ENCODE measurements around the gene SLC6A18. TPM values are rescaled to one million over a fixed set of nuclear protein-coding genes. Genes with fewer than 3 reads are reported as not detected.
A peak's percentile ranks its signal among the peaks of the same experiment; 100 is the strongest.

SLC6A18 gene
- total RNA-seq, 1 experiment from 2014 or later, result not detected

DNA sequence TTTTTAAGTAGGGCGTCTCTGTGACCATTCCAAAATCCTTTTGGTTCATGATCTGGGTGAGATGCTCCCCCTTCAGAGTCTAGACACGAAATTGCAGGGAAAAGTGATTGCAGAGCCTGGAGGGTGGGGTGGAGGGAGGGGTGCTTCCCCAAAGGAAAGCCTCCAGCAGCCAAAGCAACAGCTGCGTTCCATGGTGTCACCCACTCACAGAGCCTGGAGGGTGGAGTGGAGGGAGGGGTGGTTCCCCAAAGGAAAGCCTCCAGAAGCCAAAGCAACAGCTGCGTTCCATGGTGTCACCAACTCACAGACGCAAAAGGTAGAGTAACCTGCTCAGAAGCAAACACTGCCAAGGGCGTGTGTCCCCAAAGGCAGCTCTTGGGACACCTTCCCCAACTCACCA, 22.6 kb downstream of the SLC6A18 start:
- intact Hi-C loops (cut with micrococcal nuclease; ENCODE audit: unreplicated experiment), result loop anchor here (10.0 kb wide), 1 partner anchor 83 kb away; no protein-coding TSS in a partner anchor
- Histone ChIP-seq H3K27ac (ENCODE audit: low read length) (no peak overlapping the region), H3K4me1 (ENCODE audit: control insufficient read depth, insufficient read depth, low read length) (no peaks in the 10 kb centered on the region), H3K27me3 (ENCODE audit: control insufficient read depth, insufficient read depth, low read length) (no peaks in the 10 kb centered on the region; the same call in 1 of the 2 replicates), H3K4me3 (ENCODE audit: low read depth in 2 of 2, low read length in 2 of 2) (no peak overlapping the region), H3K36me3 (ENCODE audit: control insufficient read depth, insufficient read depth, low read length) (no peaks in the 10 kb centered on the region), H3K9me3 (ENCODE audit: control insufficient read depth, insufficient read depth, low read depth, low read length) (no peaks in the 10 kb centered on the region)
- ATAC-seq (no peak), DNase-seq (ENCODE audit: low read depth, low spot score) (no peak)
- ChIA-PET POLR2A (no interaction called here), CTCF (interaction anchor here (0.6 kb wide), 1 partner anchor 38 kb away, joined by 3 read pairs; no protein-coding TSS in a partner anchor)
- no TSS peak for BruUV-seq (replicated peaks)
- TF ChIP-seq, protein P1, sequence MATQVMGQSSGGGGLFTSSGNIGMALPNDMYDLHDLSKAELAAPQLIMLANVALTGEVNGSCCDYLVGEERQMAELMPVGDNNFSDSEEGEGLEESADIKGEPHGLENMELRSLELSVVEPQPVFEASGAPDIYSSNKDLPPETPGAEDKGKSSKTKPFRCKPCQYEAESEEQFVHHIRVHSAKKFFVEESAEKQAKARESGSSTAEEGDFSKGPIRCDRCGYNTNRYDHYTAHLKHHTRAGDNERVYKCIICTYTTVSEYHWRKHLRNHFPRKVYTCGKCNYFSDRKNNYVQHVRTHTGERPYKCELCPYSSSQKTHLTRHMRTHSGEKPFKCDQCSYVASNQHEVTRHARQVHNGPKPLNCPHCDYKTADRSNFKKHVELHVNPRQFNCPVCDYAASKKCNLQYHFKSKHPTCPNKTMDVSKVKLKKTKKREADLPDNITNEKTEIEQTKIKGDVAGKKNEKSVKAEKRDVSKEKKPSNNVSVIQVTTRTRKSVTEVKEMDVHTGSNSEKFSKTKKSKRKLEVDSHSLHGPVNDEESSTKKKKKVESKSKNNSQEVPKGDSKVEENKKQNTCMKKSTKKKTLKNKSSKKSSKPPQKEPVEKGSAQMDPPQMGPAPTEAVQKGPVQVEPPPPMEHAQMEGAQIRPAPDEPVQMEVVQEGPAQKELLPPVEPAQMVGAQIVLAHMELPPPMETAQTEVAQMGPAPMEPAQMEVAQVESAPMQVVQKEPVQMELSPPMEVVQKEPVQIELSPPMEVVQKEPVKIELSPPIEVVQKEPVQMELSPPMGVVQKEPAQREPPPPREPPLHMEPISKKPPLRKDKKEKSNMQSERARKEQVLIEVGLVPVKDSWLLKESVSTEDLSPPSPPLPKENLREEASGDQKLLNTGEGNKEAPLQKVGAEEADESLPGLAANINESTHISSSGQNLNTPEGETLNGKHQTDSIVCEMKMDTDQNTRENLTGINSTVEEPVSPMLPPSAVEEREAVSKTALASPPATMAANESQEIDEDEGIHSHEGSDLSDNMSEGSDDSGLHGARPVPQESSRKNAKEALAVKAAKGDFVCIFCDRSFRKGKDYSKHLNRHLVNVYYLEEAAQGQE (IDR thresholded peaks at IDR 0.05; ENCODE audit: insufficient read depth in 1 of 2, low read depth in 2 of 2, low read length in 1 of 2), result 0 out of 4 replicates have a peak, but pooled peaks of 1 of the 2 experiments have one; percentile 20
- no peak for TF ChIP-seq POLR2AphosphoS5 (IDR thresholded peaks at IDR 0.05; ENCODE audit: low read depth, low read length)
- in situ Hi-C loops (cut with HindIII; ENCODE audit: low pct_unique_long_range_greater_than_20kb, low sequenced_read_pairs), result no loop called here

DNA sequence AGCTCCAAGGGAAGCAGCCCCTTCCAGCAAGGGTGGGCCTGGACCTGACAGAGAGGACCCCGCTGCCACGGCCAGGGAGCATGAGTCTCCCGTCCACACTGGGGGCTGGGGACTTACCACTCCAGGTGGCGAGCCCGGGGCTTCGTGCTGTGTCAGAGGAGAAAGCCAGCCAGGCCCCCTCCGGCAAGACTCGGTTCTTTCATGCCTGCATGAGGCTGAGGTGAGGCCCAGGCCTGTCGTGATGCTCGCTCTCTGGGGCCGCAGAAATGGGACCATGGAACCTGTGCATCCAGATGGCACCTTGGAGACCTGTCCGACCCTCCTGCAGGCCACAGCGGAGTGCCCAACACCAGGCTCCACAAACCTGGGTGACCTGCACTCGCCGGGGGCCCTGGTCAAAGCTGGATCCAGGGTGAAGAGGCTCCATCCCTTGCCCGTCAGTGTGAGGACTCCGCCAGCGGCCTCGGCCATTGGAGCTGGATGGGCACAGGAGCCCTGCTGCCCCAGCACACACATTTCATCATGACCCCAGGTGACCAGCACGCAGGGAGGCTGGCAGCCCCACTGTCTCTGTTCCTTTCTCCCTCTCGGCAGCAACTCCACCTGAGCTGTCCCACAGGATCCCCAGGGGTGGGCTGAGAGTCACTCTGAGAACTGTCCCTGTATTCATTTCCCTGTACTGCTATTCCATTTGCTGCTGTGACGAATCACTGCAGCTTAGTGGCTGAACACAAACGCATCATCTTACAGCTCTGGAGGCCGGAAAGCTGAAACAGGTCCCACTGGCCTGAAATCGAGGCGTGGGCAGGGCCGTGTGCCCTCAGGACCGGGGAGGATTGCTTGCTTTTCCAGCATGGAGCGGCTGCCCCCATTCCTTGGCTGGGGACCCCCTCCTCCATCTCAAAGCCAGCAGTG, 24.4 kb downstream of the SLC6A18 start:
- intact Hi-C loops (cut with micrococcal nuclease; ENCODE audit: unreplicated experiment), result loop anchor here (10.0 kb wide), 1 partner anchor 85 kb away; no protein-coding TSS in a partner anchor
- ATAC-seq (no peak), DNase-seq (ENCODE audit: low read depth, low spot score) (no peak)
- TF ChIP-seq, protein P2, sequence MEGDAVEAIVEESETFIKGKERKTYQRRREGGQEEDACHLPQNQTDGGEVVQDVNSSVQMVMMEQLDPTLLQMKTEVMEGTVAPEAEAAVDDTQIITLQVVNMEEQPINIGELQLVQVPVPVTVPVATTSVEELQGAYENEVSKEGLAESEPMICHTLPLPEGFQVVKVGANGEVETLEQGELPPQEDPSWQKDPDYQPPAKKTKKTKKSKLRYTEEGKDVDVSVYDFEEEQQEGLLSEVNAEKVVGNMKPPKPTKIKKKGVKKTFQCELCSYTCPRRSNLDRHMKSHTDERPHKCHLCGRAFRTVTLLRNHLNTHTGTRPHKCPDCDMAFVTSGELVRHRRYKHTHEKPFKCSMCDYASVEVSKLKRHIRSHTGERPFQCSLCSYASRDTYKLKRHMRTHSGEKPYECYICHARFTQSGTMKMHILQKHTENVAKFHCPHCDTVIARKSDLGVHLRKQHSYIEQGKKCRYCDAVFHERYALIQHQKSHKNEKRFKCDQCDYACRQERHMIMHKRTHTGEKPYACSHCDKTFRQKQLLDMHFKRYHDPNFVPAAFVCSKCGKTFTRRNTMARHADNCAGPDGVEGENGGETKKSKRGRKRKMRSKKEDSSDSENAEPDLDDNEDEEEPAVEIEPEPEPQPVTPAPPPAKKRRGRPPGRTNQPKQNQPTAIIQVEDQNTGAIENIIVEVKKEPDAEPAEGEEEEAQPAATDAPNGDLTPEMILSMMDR (IDR thresholded peaks at IDR 0.05), result no peak
- TF ChIP-seq POLR2AphosphoS5 (IDR thresholded peaks at IDR 0.05; ENCODE audit: low read depth, low read length), result no peak
- no peak for TF ChIP-seq TCF7L2 (IDR thresholded peaks at IDR 0.05; ENCODE audit: low read depth, low read length)
- TF ChIP-seq, protein P1 (IDR thresholded peaks at IDR 0.05; ENCODE audit: insufficient read depth in 1 of 2, low read depth in 2 of 2, low read length in 1 of 2), result no peak
- no peaks in the 10 kb centered on the region for H3K4me1 ChIP-seq (ENCODE audit: control insufficient read depth, insufficient read depth, low read length)
- POLR2A ChIA-PET, result no interaction called here
- in situ Hi-C loops (cut with HindIII; ENCODE audit: low pct_unique_long_range_greater_than_20kb, low sequenced_read_pairs), result no loop called here
- CTCF ChIA-PET, result interaction anchor here (0.6 kb wide), 1 partner anchor 165 kb away, joined by 3 read pairs; no protein-coding TSS in a partner anchor
- H3K4me3 ChIP-seq (ENCODE audit: low read depth in 2 of 2, low read length in 2 of 2), result no peak overlapping the region
- BruUV-seq (replicated peaks), result no TSS peak
- H3K9me3 ChIP-seq (ENCODE audit: control insufficient read depth, insufficient read depth, low read depth, low read length), result no peaks in the 10 kb centered on the region
- no peaks in the 10 kb centered on the region; the same call in 1 of the 2 replicates for H3K27me3 ChIP-seq (ENCODE audit: control insufficient read depth, insufficient read depth, low read length)
- H3K36me3 ChIP-seq (ENCODE audit: control insufficient read depth, insufficient read depth, low read length), result no peaks in the 10 kb centered on the region
- no peak overlapping the region for H3K27ac ChIP-seq (ENCODE audit: low read length)

Data from Panc1 (cell line).